Measurements from ENCODE around the gene SLC3A2. TPM values are rescaled to one million over a fixed set of nuclear protein-coding genes. Genes with fewer than 3 reads are reported as not detected.

SLC3A2 gene
- total RNA-seq, 2 experiments from 2014 or later, result 231 to 234 TPM

DNA sequence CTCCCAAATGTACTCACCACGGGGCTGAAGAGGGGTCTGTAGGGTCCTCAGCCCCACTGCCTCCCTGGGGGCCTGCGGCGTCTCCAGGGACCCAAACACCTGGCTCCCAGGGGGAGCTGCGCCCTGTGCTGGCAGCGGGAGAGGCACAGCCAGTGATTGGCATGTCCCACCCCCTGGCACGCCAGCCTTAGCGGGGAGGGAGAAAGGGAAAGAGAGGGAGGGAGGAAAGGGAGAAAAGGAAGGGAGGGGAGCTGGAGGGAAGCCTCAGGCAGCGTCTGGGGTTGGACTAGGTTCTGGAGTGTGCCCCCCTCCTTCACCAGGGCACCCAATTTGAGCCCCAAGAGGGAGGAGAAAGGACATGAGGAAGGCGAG lies 40.5 kb downstream of the SLC3A2 start, which contains the start of gene CHRM1:
CHRM1 (minus strand) TSS at position 163 of the 372 bp plus-strand sequence. CDS start 10,263 bp downstream, outside the sequence.
- H3K36me3 Mint-ChIP-seq (ENCODE audit: low read depth), result no peaks in the 10 kb centered on the region
- H3K4me1 ChIP-seq (ENCODE audit: insufficient read depth, low read length), result peaks cover 29% of the 10 kb centered on the region
- H3K4me3 ChIP-seq (ENCODE audit: low read length), result no peak within 1 kb of the TSS
- TF ChIP-seq, protein P1, sequence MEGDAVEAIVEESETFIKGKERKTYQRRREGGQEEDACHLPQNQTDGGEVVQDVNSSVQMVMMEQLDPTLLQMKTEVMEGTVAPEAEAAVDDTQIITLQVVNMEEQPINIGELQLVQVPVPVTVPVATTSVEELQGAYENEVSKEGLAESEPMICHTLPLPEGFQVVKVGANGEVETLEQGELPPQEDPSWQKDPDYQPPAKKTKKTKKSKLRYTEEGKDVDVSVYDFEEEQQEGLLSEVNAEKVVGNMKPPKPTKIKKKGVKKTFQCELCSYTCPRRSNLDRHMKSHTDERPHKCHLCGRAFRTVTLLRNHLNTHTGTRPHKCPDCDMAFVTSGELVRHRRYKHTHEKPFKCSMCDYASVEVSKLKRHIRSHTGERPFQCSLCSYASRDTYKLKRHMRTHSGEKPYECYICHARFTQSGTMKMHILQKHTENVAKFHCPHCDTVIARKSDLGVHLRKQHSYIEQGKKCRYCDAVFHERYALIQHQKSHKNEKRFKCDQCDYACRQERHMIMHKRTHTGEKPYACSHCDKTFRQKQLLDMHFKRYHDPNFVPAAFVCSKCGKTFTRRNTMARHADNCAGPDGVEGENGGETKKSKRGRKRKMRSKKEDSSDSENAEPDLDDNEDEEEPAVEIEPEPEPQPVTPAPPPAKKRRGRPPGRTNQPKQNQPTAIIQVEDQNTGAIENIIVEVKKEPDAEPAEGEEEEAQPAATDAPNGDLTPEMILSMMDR (IDR thresholded peaks at IDR 0.05), result no peak
- no peaks in the 10 kb centered on the region for H3K36me3 ChIP-seq (ENCODE audit: insufficient read depth, low read length)
- peaks cover 0 to 24% of the 10 kb centered on the region in 2 experiments for H3K9me3 ChIP-seq (ENCODE audit: control insufficient read depth in 1 of 2, insufficient read depth in 1 of 2, low read length in 2 of 2)
- H3K4me1 Mint-ChIP-seq (ENCODE audit: low read depth), result peaks cover 24% of the 10 kb centered on the region
- H3K27ac ChIP-seq (ENCODE audit: low read depth in 1 of 2, low read length in 2 of 2), result no peak within 1 kb of the TSS
- intact Hi-C loops (cut with DNase I, micrococcal nuclease), result no loop called here
- DNase-seq, result peak in 1 of 14 experiments; percentile 2
- H3K27ac Mint-ChIP-seq, result no peak within 1 kb of the TSS
- peaks cover 29 to 35% of the 10 kb centered on the region in 2 experiments for H3K27me3 ChIP-seq (ENCODE audit: control insufficient read depth in 1 of 2, insufficient read depth in 2 of 2, low read length in 2 of 2)
- H3K9me3 Mint-ChIP-seq, result no peaks in the 10 kb centered on the region
- H3K4me3 Mint-ChIP-seq, result no peak within 1 kb of the TSS
- ATAC-seq (ENCODE audit: poor library complexity), result no peak
- POLR2A ChIA-PET, result no interaction called here
- CTCF ChIA-PET, result no interaction called here
- peaks cover 72% of the 10 kb centered on the region for H3K27me3 Mint-ChIP-seq

DNA sequence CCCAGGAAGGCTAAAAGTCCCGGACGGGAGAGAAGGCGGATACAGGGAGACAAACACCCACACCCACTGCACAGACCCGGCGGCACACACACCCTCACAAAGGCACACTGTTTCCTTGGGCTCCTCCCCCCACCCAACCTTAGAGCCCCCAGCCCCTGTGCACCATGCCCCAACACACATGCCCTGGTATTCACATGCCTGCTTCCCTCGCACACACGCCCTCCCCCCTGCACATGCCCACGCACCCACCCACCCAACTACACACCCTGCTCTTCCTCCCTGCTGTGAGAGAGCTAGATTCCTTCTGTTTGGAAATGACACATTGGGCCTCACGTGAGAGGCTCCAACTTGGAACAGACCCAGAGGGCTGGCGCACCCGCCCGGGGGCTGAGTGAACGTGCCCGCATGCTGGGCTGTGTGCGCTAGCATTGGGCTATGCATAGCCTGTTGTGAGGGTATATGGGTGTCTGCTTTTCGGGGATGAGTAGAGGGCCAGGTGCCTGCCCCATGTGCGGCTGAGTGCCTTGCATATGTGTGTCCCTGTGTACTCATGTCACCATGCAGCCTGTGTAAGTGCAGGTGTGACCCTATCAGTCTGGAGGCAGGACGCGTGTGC lies 41.0 kb downstream of the SLC3A2 start:
- POLR2A ChIA-PET, result no interaction called here
- H3K4me3 ChIP-seq (ENCODE audit: low read length), result no peak overlapping the region
- TF ChIP-seq, protein P1 (IDR thresholded peaks at IDR 0.05), result no peak
- Mint-ChIP-seq H3K36me3 (ENCODE audit: low read depth) (no peaks in the 10 kb centered on the region), H3K27me3 (peaks cover 77% of the 10 kb centered on the region), H3K9me3 (no peaks in the 10 kb centered on the region), H3K4me3 (no peak overlapping the region), H3K4me1 (ENCODE audit: low read depth) (peaks cover 27% of the 10 kb centered on the region), H3K27ac (no peak overlapping the region)
- DNase-seq, result no peak
- H3K9me3 ChIP-seq (ENCODE audit: control insufficient read depth in 1 of 2, insufficient read depth in 1 of 2, low read length in 2 of 2), result peaks cover 0 to 29% of the 10 kb centered on the region in 2 experiments
- no peaks in the 10 kb centered on the region for H3K36me3 ChIP-seq (ENCODE audit: insufficient read depth, low read length)
- CTCF ChIA-PET, result no interaction called here
- peaks cover 34% of the 10 kb centered on the region for H3K4me1 ChIP-seq (ENCODE audit: insufficient read depth, low read length)
- ATAC-seq (ENCODE audit: poor library complexity), result no peak
- no peak overlapping the region for H3K27ac ChIP-seq (ENCODE audit: low read depth in 1 of 2, low read length in 2 of 2)
- peaks cover 33 to 40% of the 10 kb centered on the region in 2 experiments for H3K27me3 ChIP-seq (ENCODE audit: control insufficient read depth in 1 of 2, insufficient read depth in 2 of 2, low read length in 2 of 2)
- intact Hi-C loops (cut with DNase I, micrococcal nuclease), result no loop called here

DNA sequence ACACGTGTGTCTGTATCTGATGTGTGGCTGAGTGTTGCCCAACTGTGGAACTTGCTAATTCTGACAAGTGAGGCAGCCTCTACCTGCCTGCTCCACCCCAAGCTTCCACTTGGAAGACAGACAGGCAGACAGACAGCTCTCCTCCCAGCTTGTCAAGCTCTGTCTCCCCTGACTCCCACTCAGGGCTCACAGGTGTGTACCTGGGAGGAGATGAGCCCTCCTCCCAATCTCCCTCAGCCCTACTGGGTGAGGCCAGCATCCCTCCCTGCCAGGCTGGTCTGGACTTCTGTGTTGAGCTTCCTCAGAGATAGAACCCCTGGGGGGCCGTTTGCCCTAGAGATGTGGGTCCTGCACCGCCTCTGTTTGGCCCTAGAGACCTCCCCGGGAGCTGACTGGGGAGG lies 41.5 kb downstream of the SLC3A2 start:
- ATAC-seq (ENCODE audit: poor library complexity) (no peak), DNase-seq (no peak)
- Mint-ChIP-seq H3K27ac (no peak overlapping the region), H3K4me3 (peak overlapping the region; percentile 54), H3K9me3 (no peaks in the 10 kb centered on the region), H3K4me1 (ENCODE audit: low read depth) (peaks cover 29% of the 10 kb centered on the region), H3K36me3 (ENCODE audit: low read depth) (no peaks in the 10 kb centered on the region), H3K27me3 (peaks cover 82% of the 10 kb centered on the region)
- Histone ChIP-seq H3K4me3 (ENCODE audit: low read length) (no peak overlapping the region), H3K9me3 (ENCODE audit: control insufficient read depth in 1 of 2, insufficient read depth in 1 of 2, low read length in 2 of 2) (peaks cover 0 to 32% of the 10 kb centered on the region in 2 experiments), H3K36me3 (ENCODE audit: insufficient read depth, low read length) (no peaks in the 10 kb centered on the region), H3K4me1 (ENCODE audit: insufficient read depth, low read length) (peaks cover 39% of the 10 kb centered on the region), H3K27ac (ENCODE audit: low read depth in 1 of 2, low read length in 2 of 2) (no peak overlapping the region), H3K27me3 (ENCODE audit: control insufficient read depth in 1 of 2, insufficient read depth in 2 of 2, low read length in 2 of 2) (peaks cover 39 to 45% of the 10 kb centered on the region in 2 experiments)
- POLR2A ChIA-PET, result no interaction called here
- intact Hi-C loops (cut with DNase I, micrococcal nuclease), result no loop called here
- CTCF ChIA-PET, result no interaction called here
- TF ChIP-seq, protein P1 (IDR thresholded peaks at IDR 0.05), result no peak

All from CD4-positive, alpha-beta T cell (primary cell).